GM12873 (cell line): ENCODE data around the gene PARD3.

Experiments used
- TF ChIP-seq, protein P1 (sequence below): IDR thresholded peaks from 2 replicates; pipeline ENCODE4 v1.5.1; 2012; ENCODE audit warnings: low read depth, mild to moderate bottlenecking, moderate library complexity, low read length, control low read depth; ENCODE audit not compliant: insufficient read depth; ENCODE audit errors: missing control alignments

PARD3 gene

DNA sequence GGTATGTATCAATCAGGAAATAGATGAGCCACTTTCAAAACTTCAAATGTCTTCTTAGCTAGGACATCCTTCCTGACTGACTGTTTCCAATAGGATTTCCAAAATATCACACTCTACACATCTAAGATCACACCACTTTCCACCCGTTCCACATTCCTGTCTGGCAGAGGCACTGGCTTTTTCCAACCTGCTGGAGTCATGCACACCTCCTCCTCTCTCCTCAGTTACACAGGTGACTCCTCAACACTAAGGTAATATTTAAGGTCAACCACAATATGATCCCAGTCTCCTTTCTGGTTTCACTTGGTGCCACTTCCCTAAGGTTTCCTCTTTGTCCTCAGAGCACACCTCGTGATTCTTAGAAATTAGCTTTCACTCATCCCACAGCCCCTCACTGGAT, 196.5 kb downstream of the PARD3 start:
- TF ChIP-seq, protein P1, sequence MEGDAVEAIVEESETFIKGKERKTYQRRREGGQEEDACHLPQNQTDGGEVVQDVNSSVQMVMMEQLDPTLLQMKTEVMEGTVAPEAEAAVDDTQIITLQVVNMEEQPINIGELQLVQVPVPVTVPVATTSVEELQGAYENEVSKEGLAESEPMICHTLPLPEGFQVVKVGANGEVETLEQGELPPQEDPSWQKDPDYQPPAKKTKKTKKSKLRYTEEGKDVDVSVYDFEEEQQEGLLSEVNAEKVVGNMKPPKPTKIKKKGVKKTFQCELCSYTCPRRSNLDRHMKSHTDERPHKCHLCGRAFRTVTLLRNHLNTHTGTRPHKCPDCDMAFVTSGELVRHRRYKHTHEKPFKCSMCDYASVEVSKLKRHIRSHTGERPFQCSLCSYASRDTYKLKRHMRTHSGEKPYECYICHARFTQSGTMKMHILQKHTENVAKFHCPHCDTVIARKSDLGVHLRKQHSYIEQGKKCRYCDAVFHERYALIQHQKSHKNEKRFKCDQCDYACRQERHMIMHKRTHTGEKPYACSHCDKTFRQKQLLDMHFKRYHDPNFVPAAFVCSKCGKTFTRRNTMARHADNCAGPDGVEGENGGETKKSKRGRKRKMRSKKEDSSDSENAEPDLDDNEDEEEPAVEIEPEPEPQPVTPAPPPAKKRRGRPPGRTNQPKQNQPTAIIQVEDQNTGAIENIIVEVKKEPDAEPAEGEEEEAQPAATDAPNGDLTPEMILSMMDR, result no peak

DNA sequence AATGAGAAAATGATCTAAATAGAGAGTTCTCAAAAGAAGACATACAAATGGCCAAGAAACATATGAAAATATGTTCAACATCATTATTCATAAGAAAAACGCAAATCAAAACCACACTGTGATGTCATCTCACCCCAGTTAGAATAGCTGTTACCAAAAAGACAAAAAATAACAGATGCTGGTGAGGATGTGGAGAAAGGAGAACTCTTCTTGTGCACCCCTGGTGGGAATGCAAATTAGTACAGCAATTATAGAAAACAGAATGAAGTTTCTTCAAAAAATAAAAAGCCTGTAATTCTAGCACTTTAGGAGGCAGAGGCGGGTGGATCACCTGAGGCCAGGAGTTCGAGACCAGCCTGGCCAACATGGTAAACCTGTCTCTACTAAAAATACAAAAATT, 199.3 kb downstream of the PARD3 start:
- TF ChIP-seq, protein P1, result no peak

DNA sequence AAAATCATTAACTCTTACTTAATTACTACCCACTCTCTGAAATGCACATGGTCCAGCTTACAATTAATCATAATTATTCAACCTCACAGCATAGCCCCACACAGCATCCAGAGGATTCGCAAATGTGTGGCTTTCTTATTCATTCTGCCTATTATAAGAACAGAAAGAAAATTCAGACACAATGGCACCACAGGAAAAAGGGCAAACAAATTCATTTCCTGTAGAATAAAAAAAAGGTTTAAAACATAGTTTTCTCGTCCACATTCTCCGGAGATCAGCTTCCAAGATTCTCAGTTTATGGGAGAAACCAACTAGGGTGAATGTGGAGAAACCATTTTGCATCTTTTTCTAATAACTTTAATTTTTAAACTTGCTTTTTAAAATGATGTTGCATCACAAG, 201.6 kb downstream of the PARD3 start:
- TF ChIP-seq, protein P1, result no peak

DNA sequence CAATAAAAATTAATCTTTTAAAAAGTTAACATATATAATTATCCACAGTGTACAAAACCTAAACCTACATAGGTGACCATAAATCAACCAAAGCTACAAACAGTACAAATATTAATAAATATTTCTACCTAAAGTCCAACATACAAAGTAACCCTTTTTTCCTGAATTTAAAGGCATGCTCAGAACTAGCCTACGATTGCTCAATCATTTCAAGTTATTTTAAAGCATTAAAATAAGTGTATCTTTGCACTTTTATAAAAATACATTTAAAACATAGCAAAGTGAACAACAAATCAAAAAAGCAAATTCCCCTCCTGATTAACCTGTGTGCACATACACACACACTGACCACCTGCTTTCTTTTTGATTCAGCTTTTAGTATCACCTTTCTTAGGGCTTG, 202.2 kb downstream of the PARD3 start:
- TF ChIP-seq, protein P1, result no peak

DNA sequence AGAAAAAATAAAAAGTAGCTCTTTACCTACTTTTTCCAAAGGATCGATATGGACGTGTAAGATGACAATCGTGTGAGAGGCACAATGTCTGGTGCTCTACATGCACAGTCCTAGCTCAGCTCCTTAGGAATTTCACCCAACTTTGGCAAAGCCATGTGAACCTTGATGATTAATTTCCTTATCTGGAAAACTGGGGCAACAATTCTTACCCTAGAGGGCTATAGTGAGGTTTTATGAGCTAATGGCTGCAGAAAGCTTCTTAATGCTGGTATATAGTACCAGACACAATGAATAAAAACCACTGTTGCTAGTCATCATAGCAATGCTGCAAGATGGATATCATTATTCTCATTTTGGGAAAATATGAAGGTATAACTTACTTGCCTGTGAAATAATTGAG, 202.7 kb downstream of the PARD3 start:
- TF ChIP-seq, protein P1, result no peak

DNA sequence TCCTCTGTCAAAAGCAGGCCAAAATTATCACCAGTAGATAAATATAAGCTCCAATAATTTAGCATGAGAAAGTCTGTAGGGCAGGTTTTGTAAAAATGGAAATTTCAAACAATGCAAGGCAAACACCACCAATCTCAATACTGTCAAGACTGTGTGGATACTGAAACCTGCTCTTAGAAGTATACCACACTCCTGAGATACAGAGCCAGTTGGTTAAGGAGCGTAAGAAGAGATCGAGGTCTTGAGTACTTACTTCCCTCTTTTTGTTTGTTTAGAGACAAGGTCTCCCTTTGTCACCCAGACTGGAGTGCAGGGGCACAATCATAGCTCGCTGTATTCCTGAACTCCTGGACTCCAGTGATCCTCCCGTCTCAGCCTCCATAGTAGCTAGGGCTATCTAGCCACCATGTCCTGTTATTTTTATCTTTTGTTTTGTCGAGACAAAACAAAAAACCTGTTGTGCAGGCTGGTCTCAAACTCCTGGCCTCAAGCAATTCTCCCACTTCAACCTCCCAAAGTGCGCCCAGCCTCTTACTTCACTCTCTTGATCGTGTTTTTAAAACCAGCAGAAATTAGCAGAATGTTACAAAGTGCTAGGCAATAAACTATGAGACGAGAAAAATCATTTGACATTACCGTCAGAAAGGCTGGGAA, 205.7 kb downstream of the PARD3 start:
- TF ChIP-seq, protein P1, result no peak

DNA sequence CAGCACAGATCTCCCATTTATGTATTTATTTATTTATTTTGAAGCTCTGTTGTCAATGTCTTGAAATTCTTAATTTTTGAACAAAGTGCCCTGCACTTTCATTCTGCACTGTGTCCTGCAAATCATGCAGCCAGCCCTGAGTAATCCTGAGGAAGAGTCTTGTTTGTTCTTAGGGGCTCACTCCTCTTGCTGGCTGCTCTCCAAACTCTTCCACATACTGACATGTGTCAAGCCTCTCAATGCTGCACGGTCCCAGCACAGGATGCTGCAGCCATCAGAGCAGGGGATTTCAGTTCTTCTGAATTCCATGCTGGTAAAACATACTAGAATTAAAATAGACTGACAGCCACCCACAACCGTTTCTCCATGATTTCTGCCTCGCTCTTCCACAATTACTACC, 207.2 kb downstream of the PARD3 start:
- TF ChIP-seq, protein P1, result no peak
